ENCODE measurements around the gene MYH14. TPM values are rescaled to one million over a fixed set of nuclear protein-coding genes. Genes with fewer than 3 reads are reported as not detected.

MYH14 gene
- total and polyA plus RNA-seq, 10 of the 15 experiments (the other 5 are each of a cell fraction or from before 2014, with no cell fraction given) = 0.06 to 0.69 (median 0.15) TPM; not detected in 4

GRCh38 chr19:50204811-50205675 is 1.6 kb downstream of the MYH14 start:
- Histone ChIP-seq H4K20me1 (ENCODE audit: control insufficient read depth, insufficient read depth) (no peaks in the 10 kb centered on the region), H3K9ac (ENCODE audit: control insufficient read depth, insufficient read depth, low read length) (no peak overlapping the region), H2AFZ (ENCODE audit: control insufficient read depth, low read depth, low read length) (no peak overlapping the region), H3K4me2 (ENCODE audit: control insufficient read depth, insufficient read depth) (no peak overlapping the region), H3K79me2 (ENCODE audit: control insufficient read depth, insufficient read depth, low read length) (no peaks in the 10 kb centered on the region), H3K27me3 (replicated peaks in 1 of 2; ENCODE audit: control insufficient read depth in 2 of 2, insufficient read depth in 2 of 2, low read length in 1 of 2) (peaks cover 0 to 3% of the 10 kb centered on the region in 2 experiments; a peak in 1 of 4 replicates), H3K36me3 (ENCODE audit: control insufficient read depth in 2 of 2, insufficient read depth in 2 of 2, low read length in 1 of 2) (no peaks in the 10 kb centered on the region), H3K27ac (ENCODE audit: control insufficient read depth, insufficient read depth) (no peak overlapping the region), H3K9me3 (replicated peaks; ENCODE audit: control insufficient read depth, insufficient read depth, low read length) (no peaks in the 10 kb centered on the region), H3K4me3 (no peak overlapping the region), H3K4me1 (ENCODE audit: control insufficient read depth, insufficient read depth, low read length) (no peaks in the 10 kb centered on the region)
- ChIA-PET RAD21 (ENCODE audit: unreplicated experiment) (no interaction called here), SMC1A (ENCODE audit: uncharacterized antibody, unreplicated experiment) (no interaction called here), CTCF (interaction anchor here (0.6 kb wide), 1 partner anchor 47 kb away, joined by 3 read pairs; no protein-coding TSS in a partner anchor), POLR2A (no interaction called here)
- FAIRE-seq (no peak), DNase-seq (ENCODE audit: low read depth, low spot score) (no peak), ATAC-seq (peak; percentile 64)
- no TSS peak for BruUV-seq (replicated peaks)
- WGBS (ENCODE audit: insufficient coverage, insufficient replicate concordance, low lambda C conversion rate, missing lambda C conversion rate) = 13% methylated on average over 49 of the region's 49 CpGs
- in situ Hi-C loops (cut with MboI) (no loop called here), intact Hi-C loops (cut with micrococcal nuclease; ENCODE audit: unreplicated experiment) (no loop called here)
- peak in 1 of 2 experiments; percentile 30; a peak in 1 of 4 replicates for TF ChIP-seq BHLHE40 (IDR thresholded peaks at IDR 0.05; ENCODE audit: borderline replicate concordance in 1 of 2, low read depth in 2 of 2, low read length in 1 of 2)
- no peak for TF ChIP-seq PRDM15 (CRISPR knock-in tag; IDR thresholded peaks at IDR 0.05)
- peak; percentile 55 for TF ChIP-seq NR2F1 (conservative IDR thresholded peaks at IDR 0.05)
- TF ChIP-seq NR2C1 (IDR thresholded peaks at IDR 0.05) = peak; percentile 30

All from GM12878 (cell line).